ENCODE measurements around the gene MEF2C. TPM values are rescaled to one million over a fixed set of nuclear protein-coding genes. Genes with fewer than 3 reads are reported as not detected.
A peak's percentile ranks its signal among the peaks of the same experiment; 100 is the strongest.

The MEF2C gene
- total RNA-seq, 2 donors from 2014 or later, result 10.0 to 27.4 TPM

GRCh38 chr5:88690409-88691229 lies 192.4 kb downstream of the MEF2C start:
- intact Hi-C loops (cut with DNase I, micrococcal nuclease), result loop anchor here in 1 of 2 donors (5.0 kb wide), 2 partner anchors 548 to 913 kb away; no protein-coding TSS in a partner anchor
- DNase-seq, result peak; percentile 47 to 73
- peak; percentile 90 for ATAC-seq

- intact Hi-C loops (cut with DNase I, micrococcal nuclease), result loop anchor here (5.0 to 10.0 kb wide), 3 partner anchors 548 to 913 kb away; no protein-coding TSS in a partner anchor
- DNase-seq (no peak), ATAC-seq (no peak)
These were observed 193.1 kb downstream of the MEF2C start for GRCh38 chr5:88689668-88690408.

GRCh38 chr5:88688984-88689667 lies 193.9 kb downstream of the MEF2C start:
- ATAC-seq (no peak), DNase-seq (no peak)
- intact Hi-C loops (cut with DNase I, micrococcal nuclease), result loop anchor here in 1 of 2 donors (10.0 kb wide), 1 partner anchor 904 kb away; no protein-coding TSS in a partner anchor

- no peak for DNase-seq
- no peak for ATAC-seq
- intact Hi-C loops (cut with DNase I, micrococcal nuclease), result loop anchor here in 1 of 2 donors (10.0 kb wide), 1 partner anchor 904 kb away; no protein-coding TSS in a partner anchor
These were observed 194.6 kb downstream of the MEF2C start for GRCh38 chr5:88688156-88688983.

GRCh38 chr5:88687373-88687911 lies 195.5 kb downstream of the MEF2C start:
- DNase-seq (no peak), ATAC-seq (no peak)
- intact Hi-C loops (cut with DNase I, micrococcal nuclease), result loop anchor here in 1 of 2 donors (10.0 kb wide), 1 partner anchor 903 kb away; no protein-coding TSS in a partner anchor

- ATAC-seq (no peak), DNase-seq (no peak)
- intact Hi-C loops (cut with DNase I, micrococcal nuclease), result loop anchor here in 1 of 2 donors (10.0 kb wide), 1 partner anchor 902 kb away; no protein-coding TSS in a partner anchor
These were observed 196.3 kb downstream of the MEF2C start for GRCh38 chr5:88686726-88687125.

- DNase-seq, result no peak
- intact Hi-C loops (cut with DNase I, micrococcal nuclease), result loop anchor here in 1 of 2 donors (10.0 kb wide), 1 partner anchor 901 kb away; no protein-coding TSS in a partner anchor
- no peak for ATAC-seq
These were observed 197.1 kb downstream of the MEF2C start for GRCh38 chr5:88685591-88686541.

GRCh38 chr5:88683506-88684135 lies 199.4 kb downstream of the MEF2C start:
- no peak for DNase-seq
- ATAC-seq, result peak; percentile 28
- intact Hi-C loops (cut with DNase I, micrococcal nuclease), result loop anchor here (5.0 to 10.0 kb wide), 2 partner anchors 899 to 901 kb away; no protein-coding TSS in a partner anchor

- ATAC-seq, result no peak
- DNase-seq, result no peak
These were observed 200.1 kb downstream of the MEF2C start for GRCh38 chr5:88682881-88683361.

GRCh38 chr5:88682131-88682530 lies 200.9 kb downstream of the MEF2C start:
- DNase-seq (no peak), ATAC-seq (no peak)
- intact Hi-C loops (cut with DNase I, micrococcal nuclease), result loop anchor here (5.0 to 10.0 kb wide), 2 partner anchors 897 to 900 kb away; no protein-coding TSS in a partner anchor

More at GRCh38 chr5:88682881-88683361, 200.1 kb downstream of the MEF2C start:
- intact Hi-C loops (cut with DNase I, micrococcal nuclease), result loop anchor here (5.0 to 10.0 kb wide), 2 partner anchors 898 to 901 kb away; no protein-coding TSS in a partner anchor

GRCh38 chr5:88681211-88681803 lies 201.7 kb downstream of the MEF2C start:
- intact Hi-C loops (cut with DNase I, micrococcal nuclease), result loop anchor here (5.0 to 10.0 kb wide), 2 partner anchors 897 to 899 kb away; no protein-coding TSS in a partner anchor
- ATAC-seq (no peak), DNase-seq (no peak)

- peak; percentile 84 for ATAC-seq
- peak; percentile 41 to 81 for DNase-seq
- intact Hi-C loops (cut with DNase I, micrococcal nuclease), result loop anchor here (5.0 to 10.0 kb wide), 2 partner anchors 896 to 898 kb away; no protein-coding TSS in a partner anchor
These were observed 202.5 kb downstream of the MEF2C start for GRCh38 chr5:88680253-88681132.

GRCh38 chr5:88679638-88680037 lies 203.3 kb downstream of the MEF2C start:
- no peak for ATAC-seq
- DNase-seq, result no peak
- intact Hi-C loops (cut with DNase I, micrococcal nuclease), result loop anchor here (5.0 to 10.0 kb wide), 3 partner anchors 537 to 897 kb away; no protein-coding TSS in a partner anchor

- ATAC-seq, result no peak
- intact Hi-C loops (cut with DNase I, micrococcal nuclease), result loop anchor here in 1 of 2 donors (5.0 kb wide), 1 partner anchor 537 kb away; no protein-coding TSS in a partner anchor
- no peak for DNase-seq
These were observed 204.1 kb downstream of the MEF2C start for GRCh38 chr5:88678770-88679381.

Measured in left colon (tissue), 2 donors.